Thyroid gland (tissue), 4 donors: ENCODE data around the gene TECPR2. TPM values are rescaled to one million over a fixed set of nuclear protein-coding genes. Genes with fewer than 3 reads are reported as not detected.

ENCODE experiments used
- DNase-seq, 2 donors: peaks; one replicate each; pipeline ENCODE4 v3.0.0-alpha.2; 2019
- H3K27ac ChIP-seq, 3 donors: fragments of 200-600 bp; sonication (generic); 1 replicate in 2 of 3; 2 replicates in 1 of 3; pipeline ENCODE4 v1.5.1; 2016 to 2019; ENCODE audit warnings: mild to moderate bottlenecking in 1 of 3, moderate library complexity in 1 of 3
- H3K27me3 ChIP-seq: fragments of 200-600 bp; sonication (generic); one replicate; pipeline ENCODE4 v1.5.1; 2019
- H3K36me3 ChIP-seq, 2 donors: fragments of 200-600 bp; sonication (generic); one replicate each; pipeline ENCODE4 v1.5.1; 2016 to 2019
- H3K4me1 ChIP-seq, 2 donors: fragments of 200-600 bp; sonication (generic); one replicate each; pipeline ENCODE4 v1.5.1; 2017 to 2019
- H3K4me3 ChIP-seq, 3 donors: fragments of 200-600 bp; sonication (generic); replicated peaks in 1 of 3; 1 replicate in 2 of 3; 2 replicates in 1 of 3; pipeline ENCODE4 v1.5.1; 2016; ENCODE audit warnings: mild to moderate bottlenecking in 1 of 3
- H3K9me3 ChIP-seq: fragments of 200-600 bp; sonication (generic); one replicate; pipeline ENCODE4 v1.5.1; 2017
- POLR2A ChIP-seq, 2 donors: fragments of 450-650 bp; IDR thresholded peaks; one replicate each; pipeline ENCODE4 v1.6.1; 2017; ENCODE audit warnings: antibody characterized with exemption in 2 of 2, mild to moderate bottlenecking in 2 of 2, moderate library complexity in 1 of 2
- WGBS, 2 donors: methylation state at CpG; one replicate each; pipeline ENCODE4 v1.1.5; 2017; 5-methylcytosine and 5-hydroxymethylcytosine counted together
- intact Hi-C: fragments of 100-400 bp; cut with DNase I; formaldehyde crosslinking; loops from one replicate; pipeline ENCODE4 v1.15.1; 2023
- total RNA-seq, 4 donors: library from RNA; depleted of rRNA; stranded (reverse); fragments of >200 nt; gene quantifications; one replicate each; pipeline ENCODE4 v1.2.3, GENCODE V29; 2016
- TF ChIP-seq, protein P1 (sequence below), 6 experiments: fragments of 200-600 bp in 3 of 6; fragments of 450-650 bp in 3 of 6; sonication (generic) in 3 of 6; IDR thresholded peaks; one replicate each; pipeline ENCODE4 v1.5.1; 2016 to 2019; ENCODE audit warnings: antibody characterized with exemption in 6 of 6, mild to moderate bottlenecking in 2 of 6, inconsistent platforms in 1 of 6, moderate library complexity in 1 of 6

The TECPR2 gene
- total RNA-seq, 4 donors from 2014 or later, result 11.8 to 23.8 (median 19.0) TPM

GRCh38 chr14:102359341-102359740 lies 3.4 kb upstream of the TECPR2 start:
- no peak for DNase-seq
- TF ChIP-seq POLR2A (IDR thresholded peaks at IDR 0.05), result no peak
- TF ChIP-seq, protein P1, sequence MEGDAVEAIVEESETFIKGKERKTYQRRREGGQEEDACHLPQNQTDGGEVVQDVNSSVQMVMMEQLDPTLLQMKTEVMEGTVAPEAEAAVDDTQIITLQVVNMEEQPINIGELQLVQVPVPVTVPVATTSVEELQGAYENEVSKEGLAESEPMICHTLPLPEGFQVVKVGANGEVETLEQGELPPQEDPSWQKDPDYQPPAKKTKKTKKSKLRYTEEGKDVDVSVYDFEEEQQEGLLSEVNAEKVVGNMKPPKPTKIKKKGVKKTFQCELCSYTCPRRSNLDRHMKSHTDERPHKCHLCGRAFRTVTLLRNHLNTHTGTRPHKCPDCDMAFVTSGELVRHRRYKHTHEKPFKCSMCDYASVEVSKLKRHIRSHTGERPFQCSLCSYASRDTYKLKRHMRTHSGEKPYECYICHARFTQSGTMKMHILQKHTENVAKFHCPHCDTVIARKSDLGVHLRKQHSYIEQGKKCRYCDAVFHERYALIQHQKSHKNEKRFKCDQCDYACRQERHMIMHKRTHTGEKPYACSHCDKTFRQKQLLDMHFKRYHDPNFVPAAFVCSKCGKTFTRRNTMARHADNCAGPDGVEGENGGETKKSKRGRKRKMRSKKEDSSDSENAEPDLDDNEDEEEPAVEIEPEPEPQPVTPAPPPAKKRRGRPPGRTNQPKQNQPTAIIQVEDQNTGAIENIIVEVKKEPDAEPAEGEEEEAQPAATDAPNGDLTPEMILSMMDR (IDR thresholded peaks at IDR 0.05), result no peak
- H3K36me3 ChIP-seq, result peaks cover 23 to 27% of the 10 kb centered on the region in 2 donors
- no peaks in the 10 kb centered on the region for H3K9me3 ChIP-seq
- WGBS, 2 donors, result 94 to 96% methylated on average over 2 of the region's 2 CpGs
- intact Hi-C loops, result no loop called here
- H3K27me3 ChIP-seq, result no peaks in the 10 kb centered on the region
- H3K27ac ChIP-seq, result no peak overlapping the region
- H3K4me3 ChIP-seq, result no peak overlapping the region
- peaks cover 18 to 19% of the 10 kb centered on the region in 2 donors for H3K4me1 ChIP-seq

DNA sequence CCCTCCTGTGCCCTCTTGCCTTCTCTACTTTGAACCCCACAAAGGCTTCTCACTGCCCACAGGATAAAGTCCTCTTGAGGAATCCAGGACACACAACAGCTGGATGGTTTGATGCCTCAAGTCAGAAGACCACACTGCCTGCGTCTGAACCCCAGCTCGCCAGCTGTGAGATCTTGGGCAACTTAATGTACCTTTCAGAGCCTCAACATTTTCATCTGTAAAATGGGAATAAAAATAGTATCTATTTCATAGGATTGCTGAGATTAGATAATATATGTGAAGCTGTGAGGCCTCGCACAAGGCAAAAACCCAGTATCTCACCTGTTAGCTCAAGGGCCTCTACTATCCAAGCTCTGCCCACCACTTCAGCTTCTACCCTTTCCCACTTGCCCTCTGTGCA lies 2.4 kb upstream of the TECPR2 start:
- intact Hi-C loops, result no loop called here
- H3K9me3 ChIP-seq, result no peaks in the 10 kb centered on the region
- no peak for TF ChIP-seq POLR2A (IDR thresholded peaks at IDR 0.05)
- TF ChIP-seq, protein P1 (IDR thresholded peaks at IDR 0.05), result no peak
- no peak overlapping the region for H3K4me3 ChIP-seq
- H3K4me1 ChIP-seq, result peaks cover 18 to 20% of the 10 kb centered on the region in 2 donors
- WGBS, 2 donors, result 97 to 98% methylated on average over 3 of the region's 3 CpGs
- DNase-seq, result no peak
- peaks cover 15 to 17% of the 10 kb centered on the region in 2 donors for H3K36me3 ChIP-seq
- H3K27me3 ChIP-seq, result no peaks in the 10 kb centered on the region
- no peak overlapping the region for H3K27ac ChIP-seq

DNA sequence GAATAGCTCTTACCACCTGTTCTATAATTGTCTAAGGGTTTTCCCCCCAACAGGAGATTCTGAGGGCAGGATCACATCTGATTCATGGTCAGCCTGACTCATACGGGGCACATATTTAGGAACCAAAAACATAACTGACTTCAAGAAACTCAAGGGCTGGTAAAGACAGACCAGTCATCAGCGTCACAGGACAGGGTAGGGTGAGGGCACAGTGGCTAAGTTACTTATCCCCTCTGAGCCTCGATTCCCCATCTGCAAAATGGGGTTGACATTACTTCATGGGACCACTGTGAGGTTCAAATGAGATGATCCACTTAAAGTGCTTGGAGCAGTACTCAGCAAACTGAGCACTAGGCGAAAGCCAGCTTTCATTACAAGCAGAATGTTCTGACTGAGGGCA lies 657 bp upstream of the TECPR2 start:
- peaks cover 18 to 20% of the 10 kb centered on the region in 2 donors for H3K4me1 ChIP-seq

GRCh38 chr14:102363182-102363943 lies 622 bp downstream of the TECPR2 start:
- H3K27me3 ChIP-seq, result no peaks in the 10 kb centered on the region
- 5 to 16% methylated on average over 7 to 20 of the region's 53 CpGs for WGBS, 2 donors
- intact Hi-C loops, result no loop called here
- no peaks in the 10 kb centered on the region for H3K9me3 ChIP-seq
- H3K27ac ChIP-seq, result peak overlapping the region; percentile 73 to 90 (median 88)
- DNase-seq, result peak in 1 of 2 donors; percentile 53
- H3K36me3 ChIP-seq, result no peaks in the 10 kb centered on the region
- H3K4me1 ChIP-seq, result peaks cover 18 to 24% of the 10 kb centered on the region in 2 donors
- TF ChIP-seq POLR2A (IDR thresholded peaks at IDR 0.05), result no peak
- TF ChIP-seq, protein P1 (IDR thresholded peaks at IDR 0.05), result no peak
- peak overlapping the region; percentile 83 to 99 (median 93) for H3K4me3 ChIP-seq

More for the DNA sequence above, 657 bp upstream of the TECPR2 start:
- no peak for DNase-seq
- H3K36me3 ChIP-seq, result peaks cover 9 to 10% of the 10 kb centered on the region in 2 donors
- peak overlapping the region; percentile 59 to 80 (median 66) for H3K27ac ChIP-seq
- TF ChIP-seq POLR2A (IDR thresholded peaks at IDR 0.05), result no peak
- TF ChIP-seq, protein P1 (IDR thresholded peaks at IDR 0.05), result no peak
- whole genome bisulfite sequencing, 2 donors, result 24 to 28% methylated on average over 4 of the region's 4 CpGs
- peak overlapping the region; percentile 56 to 93 (median 83) for H3K4me3 ChIP-seq
- H3K9me3 ChIP-seq, result no peaks in the 10 kb centered on the region
- no peaks in the 10 kb centered on the region for H3K27me3 ChIP-seq
- intact Hi-C loops, result no loop called here

- TF ChIP-seq, protein P1 (IDR thresholded peaks at IDR 0.05), result no peak
- no peak for TF ChIP-seq POLR2A (IDR thresholded peaks at IDR 0.05)
- DNase-seq, result no peak
- intact Hi-C loops, result no loop called here
- H3K4me3 ChIP-seq, result no peak overlapping the region
- no peaks in the 10 kb centered on the region for H3K36me3 ChIP-seq
- no peaks in the 10 kb centered on the region for H3K9me3 ChIP-seq
- H3K27ac ChIP-seq, result no peak overlapping the region
- WGBS, 2 donors, result 84 to 89% methylated on average over 11 of the region's 11 CpGs
- peaks cover 0 to 9% of the 10 kb centered on the region in 2 donors for H3K4me1 ChIP-seq
- H3K27me3 ChIP-seq, result no peaks in the 10 kb centered on the region
Measured at GRCh38 chr14:102370305-102370809, 7.6 kb downstream of the TECPR2 start.
